SU-DHL-6 (cell line): ENCODE results near the gene NFIA.

ENCODE experiments used
- H2AFZ ChIP-seq: fragments of 200-600 bp; sonication (generic); 2 replicates; pipeline ENCODE4 v1.6.1; 2014; ENCODE audit warnings: low read depth, mild to moderate bottlenecking, moderate library complexity, mixed read lengths, antibody characterized with exemption, low read length; ENCODE audit not compliant: severe bottlenecking
- H3F3A ChIP-seq: fragments of 200-600 bp; shearing (Covaris generic); 2 replicates; pipeline ENCODE4 v1.6.0; 2016; ENCODE audit warnings: antibody characterized with exemption, mild to moderate bottlenecking; ENCODE audit not compliant: insufficient read depth
- H3K27ac ChIP-seq: fragments of 200-600 bp; sonication (generic); 2 replicates; pipeline ENCODE4 v1.5.1; 2016; ENCODE audit warnings: low read depth, mild to moderate bottlenecking, low read length, moderate library complexity, mixed read lengths
- H3K27me3 ChIP-seq: fragments of 200-600 bp; sonication (generic), shearing (Covaris generic); 2 replicates; pipeline ENCODE4 v1.6.0; 2014; ENCODE audit warnings: mild to moderate bottlenecking, low read length
- H3K36me3 ChIP-seq: fragments of 200-600 bp; sonication (generic); 2 replicates; pipeline ENCODE4 v1.6.1; 2014; ENCODE audit warnings: mild to moderate bottlenecking, low read length, mixed read lengths
- H3K4me2 ChIP-seq: fragments of 300-600, 200-600 bp; shearing (Covaris generic), sonication (generic); 2 replicates; pipeline ENCODE4 v1.6.0; 2014; ENCODE audit warnings: low read length, low read depth, mild to moderate bottlenecking; ENCODE audit not compliant: poor library complexity, severe bottlenecking
- H3K4me3 ChIP-seq: fragments of 200-600 bp; sonication (generic); 2 replicates; pipeline ENCODE4 v1.5.1; 2014; ENCODE audit warnings: antibody characterized with exemption, low read length, mild to moderate bottlenecking, mixed read lengths; ENCODE audit not compliant: insufficient read depth, poor library complexity, severe bottlenecking
- H3K79me2 ChIP-seq: fragments of 200-600 bp; sonication (generic); 2 replicates; pipeline ENCODE4 v1.6.1; 2014; ENCODE audit warnings: mild to moderate bottlenecking, low read length, moderate library complexity; ENCODE audit not compliant: insufficient read depth
- H3K9ac ChIP-seq: fragments of 200-600 bp; sonication (generic); 2 replicates; pipeline ENCODE4 v1.7.0; 2014; ENCODE audit warnings: mild to moderate bottlenecking, low read length
- H3K9me2 ChIP-seq: fragments of 200-600 bp; sonication (generic); replicated peaks from 2 replicates; pipeline ENCODE4 v1.6.1; 2014; ENCODE audit warnings: low read length; ENCODE audit not compliant: insufficient read depth
- H3K9me3 ChIP-seq: fragments of 200-600 bp; sonication (generic); 2 replicates; pipeline ENCODE4 v1.6.1; 2014; ENCODE audit warnings: low read length, mixed read lengths; ENCODE audit not compliant: insufficient read depth
- H4K20me1 ChIP-seq: fragments of 200-600 bp; sonication (generic); 2 replicates; pipeline ENCODE4 v1.6.1; 2014; ENCODE audit warnings: low read depth, mild to moderate bottlenecking, antibody characterized with exemption, low read length, moderate library complexity, mixed read lengths
- CTCF ChIP-seq: fragments of 200-600 bp; sonication (generic); IDR thresholded peaks from one replicate; pipeline ENCODE4 v1.5.1; 2017; ENCODE audit warnings: antibody characterized with exemption, mild to moderate bottlenecking, low read length, moderate library complexity; ENCODE audit not compliant: insufficient read depth, poor library complexity, severe bottlenecking
- EZH2phosphoT487 ChIP-seq: fragments of 200-600 bp; sonication (generic), shearing (Covaris generic); conservative IDR thresholded peaks from 2 replicates; pipeline ENCODE4 v1.6.1; 2018; ENCODE audit warnings: mild to moderate bottlenecking, antibody characterized with exemption, low read length, moderate library complexity, mixed read lengths

NFIA gene

DNA sequence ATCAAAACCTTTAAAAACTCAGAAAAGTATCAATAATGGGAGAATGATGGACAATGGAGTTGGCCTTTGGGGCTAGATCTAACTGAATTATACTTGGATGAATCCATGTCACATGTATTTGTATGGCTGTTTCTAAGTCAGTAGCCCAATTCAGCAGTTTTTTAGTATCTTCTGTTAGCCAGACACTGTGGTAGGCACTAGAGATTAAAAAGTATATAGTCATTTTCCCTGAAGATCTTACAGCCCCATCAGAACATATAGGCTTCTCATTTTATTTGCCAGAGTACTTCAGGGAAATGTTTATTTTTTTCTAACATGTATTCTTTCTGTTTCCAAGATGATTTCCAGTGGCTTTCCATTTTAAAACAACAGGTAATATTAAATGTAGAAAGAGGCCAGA lies 273.7 kb downstream of the NFIA start:
- no peak overlapping the region for H3K27ac ChIP-seq
- H3K79me2 ChIP-seq = no peaks in the 10 kb centered on the region
- H3K9me3 ChIP-seq = no peaks in the 10 kb centered on the region
- no peak overlapping the region for H3K4me3 ChIP-seq
- H4K20me1 ChIP-seq = no peaks in the 10 kb centered on the region
- H2AFZ ChIP-seq = no peak overlapping the region
- no peak overlapping the region for H3K9ac ChIP-seq
- no peak for TF ChIP-seq CTCF
- no peak for TF ChIP-seq EZH2phosphoT487
- no peaks in the 10 kb centered on the region for H3F3A ChIP-seq
- no peaks in the 10 kb centered on the region for H3K9me2 ChIP-seq
- H3K36me3 ChIP-seq = no peaks in the 10 kb centered on the region
- H3K4me2 ChIP-seq = no peak overlapping the region
- no peaks in the 10 kb centered on the region for H3K27me3 ChIP-seq

DNA sequence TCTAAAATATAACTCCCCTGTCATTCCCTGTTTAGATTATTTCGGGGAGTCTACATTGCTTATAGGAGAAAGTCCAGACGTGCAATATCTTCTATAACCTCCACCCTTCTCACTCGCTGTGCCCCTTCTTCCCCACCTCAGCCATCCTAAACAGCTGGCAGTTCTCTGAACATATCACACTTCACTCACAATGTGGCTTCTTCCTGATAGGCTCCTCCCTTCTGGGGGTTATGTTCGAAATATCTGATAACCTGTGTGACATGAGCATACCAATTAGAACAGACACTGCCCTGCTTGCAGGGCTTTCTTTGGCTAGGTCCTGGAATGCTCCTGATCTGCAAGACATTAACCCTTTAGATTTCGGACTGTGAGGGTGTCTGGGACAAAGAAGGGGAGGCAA lies 274.6 kb downstream of the NFIA start:
- H2AFZ ChIP-seq = no peak overlapping the region
- no peak overlapping the region for H3K27ac ChIP-seq
- H3K36me3 ChIP-seq = no peaks in the 10 kb centered on the region
- H4K20me1 ChIP-seq = no peaks in the 10 kb centered on the region
- no peak overlapping the region for H3K4me2 ChIP-seq
- H3K27me3 ChIP-seq = no peaks in the 10 kb centered on the region
- no peak for TF ChIP-seq CTCF
- no peak overlapping the region for H3K4me3 ChIP-seq
- no peaks in the 10 kb centered on the region for H3K79me2 ChIP-seq
- no peaks in the 10 kb centered on the region for H3K9me2 ChIP-seq
- H3F3A ChIP-seq = no peaks in the 10 kb centered on the region
- H3K9me3 ChIP-seq = no peaks in the 10 kb centered on the region
- H3K9ac ChIP-seq = no peak overlapping the region

GRCh38 chr1:61357539-61357938 lies 275.2 kb downstream of the NFIA start:
- Histone ChIP-seq H3K4me3 (no peak overlapping the region), H3K9me2 (no peaks in the 10 kb centered on the region), H3K9me3 (no peaks in the 10 kb centered on the region), H3K79me2 (no peaks in the 10 kb centered on the region), H4K20me1 (no peaks in the 10 kb centered on the region), H3K27ac (no peak overlapping the region), H2AFZ (no peak overlapping the region), H3K9ac (no peak overlapping the region), H3K36me3 (no peaks in the 10 kb centered on the region), H3K27me3 (no peaks in the 10 kb centered on the region), H3F3A (no peaks in the 10 kb centered on the region), H3K4me2 (no peak overlapping the region)
- TF ChIP-seq EZH2phosphoT487 (no peak), CTCF (no peak)
